Trophoblast cell (in vitro differentiated cells and primary cell): ENCODE data around the gene ENPP7.

Source experiments
- DNase-seq, 2 donors: peaks; one replicate each; pipeline ENCODE4 v3.0.0-alpha.2; 2016
- H2AFZ ChIP-seq: 2 replicates; pipeline ENCODE4 v1.6.1; 2013; ENCODE audit warnings: low read length, moderate library complexity, mild to moderate bottlenecking; ENCODE audit not compliant: insufficient read depth, poor library complexity
- H2AK5ac ChIP-seq: 2 replicates; pipeline ENCODE4 v1.6.1; 2013; ENCODE audit warnings: mild to moderate bottlenecking, low read length
- H2BK120ac ChIP-seq: 2 replicates; pipeline ENCODE4 v1.6.1; 2013; ENCODE audit warnings: low read length, mild to moderate bottlenecking, moderate library complexity; ENCODE audit not compliant: insufficient read depth, poor library complexity
- H2BK12ac ChIP-seq: 2 replicates; pipeline ENCODE4 v1.6.1; 2013; ENCODE audit warnings: mild to moderate bottlenecking, low read length, moderate library complexity
- H2BK5ac ChIP-seq: 2 replicates; pipeline ENCODE4 v1.6.1; 2013; ENCODE audit warnings: low read length, low read depth, moderate library complexity, mild to moderate bottlenecking; ENCODE audit not compliant: poor library complexity
- H3K14ac ChIP-seq: 2 replicates; pipeline ENCODE4 v1.6.1; 2013; ENCODE audit warnings: mild to moderate bottlenecking, low read length
- H3K18ac ChIP-seq: 2 replicates; pipeline ENCODE4 v1.6.1; 2013; ENCODE audit warnings: mild to moderate bottlenecking, low read length
- H3K23ac ChIP-seq: 2 replicates; pipeline ENCODE4 v1.6.1; 2013; ENCODE audit warnings: low read length
- H3K27ac ChIP-seq: 2 replicates; pipeline ENCODE4 v1.5.1; 2013; ENCODE audit warnings: low read depth, mild to moderate bottlenecking, inconsistent platforms, low read length, moderate library complexity
- H3K27me3 ChIP-seq: 2 replicates; pipeline ENCODE4 v1.6.1; 2013; ENCODE audit warnings: inconsistent platforms, mild to moderate bottlenecking, low read length, moderate library complexity; ENCODE audit not compliant: insufficient read depth
- H3K36me3 ChIP-seq, 2 experiments: 1 replicate in 1 of 2; 2 replicates in 1 of 2; pipeline ENCODE4 v1.6.1; 2013; ENCODE audit warnings: low read length in 2 of 2, mild to moderate bottlenecking in 2 of 2, moderate library complexity in 1 of 2; ENCODE audit not compliant: insufficient read depth in 2 of 2, control insufficient read depth in 1 of 2
- H3K4ac ChIP-seq: 2 replicates; pipeline ENCODE4 v1.6.1; 2013; ENCODE audit warnings: low read depth, mild to moderate bottlenecking, low read length, moderate library complexity
- H3K4me1 ChIP-seq, 2 experiments: 1 replicate in 1 of 2; 2 replicates in 1 of 2; pipeline ENCODE4 v1.6.1; 2013; ENCODE audit warnings: low read length in 2 of 2, mild to moderate bottlenecking in 2 of 2, moderate library complexity in 1 of 2; ENCODE audit not compliant: insufficient read depth in 2 of 2, control insufficient read depth in 1 of 2
- H3K4me2 ChIP-seq: 2 replicates; pipeline ENCODE4 v1.6.1; 2013; ENCODE audit warnings: inconsistent platforms, mild to moderate bottlenecking, low read length, moderate library complexity
- H3K4me3 ChIP-seq: 2 replicates; pipeline ENCODE4 v1.5.1; 2013; ENCODE audit warnings: mild to moderate bottlenecking, low read depth, low read length, inconsistent platforms
- H3K79me1 ChIP-seq: one replicate; pipeline ENCODE4 v1.6.1; 2013; ENCODE audit warnings: low read length
- H3K79me2 ChIP-seq: 2 replicates; pipeline ENCODE4 v1.6.1; 2013; ENCODE audit warnings: low read length, mild to moderate bottlenecking; ENCODE audit not compliant: control insufficient read depth, insufficient read depth, poor library complexity
- H3K9ac ChIP-seq: 2 replicates; pipeline ENCODE4 v1.6.1; 2013; ENCODE audit warnings: mild to moderate bottlenecking, low read length
- H3K9me3 ChIP-seq: 2 replicates; pipeline ENCODE4 v1.6.1; 2013; ENCODE audit warnings: low read depth, mild to moderate bottlenecking, control low read depth, inconsistent platforms, low read length; ENCODE audit not compliant: insufficient read depth
- H4K12ac ChIP-seq: 2 replicates; pipeline ENCODE4 v1.6.1; 2013; ENCODE audit warnings: low read depth, mild to moderate bottlenecking, low read length, moderate library complexity
- H4K8ac ChIP-seq: 2 replicates; pipeline ENCODE4 v1.6.1; 2013; ENCODE audit warnings: low read depth, mild to moderate bottlenecking, low read length, moderate library complexity
- H4K91ac ChIP-seq: one replicate; pipeline ENCODE4 v1.6.1; 2013; ENCODE audit warnings: low read depth, mild to moderate bottlenecking, low read length, moderate library complexity
- WGBS: extraction: QIAGEN DNeasy Blood & Tissue Kit; methylation state at CpG from one replicate; pipeline ENCODE4 v1.1.7; 2013; ENCODE audit warnings: missing lambda C conversion rate; ENCODE audit not compliant: insufficient read length, insufficient coverage; ENCODE audit errors: extremely low coverage; 5-methylcytosine and 5-hydroxymethylcytosine counted together

ENPP7 gene

DNA sequence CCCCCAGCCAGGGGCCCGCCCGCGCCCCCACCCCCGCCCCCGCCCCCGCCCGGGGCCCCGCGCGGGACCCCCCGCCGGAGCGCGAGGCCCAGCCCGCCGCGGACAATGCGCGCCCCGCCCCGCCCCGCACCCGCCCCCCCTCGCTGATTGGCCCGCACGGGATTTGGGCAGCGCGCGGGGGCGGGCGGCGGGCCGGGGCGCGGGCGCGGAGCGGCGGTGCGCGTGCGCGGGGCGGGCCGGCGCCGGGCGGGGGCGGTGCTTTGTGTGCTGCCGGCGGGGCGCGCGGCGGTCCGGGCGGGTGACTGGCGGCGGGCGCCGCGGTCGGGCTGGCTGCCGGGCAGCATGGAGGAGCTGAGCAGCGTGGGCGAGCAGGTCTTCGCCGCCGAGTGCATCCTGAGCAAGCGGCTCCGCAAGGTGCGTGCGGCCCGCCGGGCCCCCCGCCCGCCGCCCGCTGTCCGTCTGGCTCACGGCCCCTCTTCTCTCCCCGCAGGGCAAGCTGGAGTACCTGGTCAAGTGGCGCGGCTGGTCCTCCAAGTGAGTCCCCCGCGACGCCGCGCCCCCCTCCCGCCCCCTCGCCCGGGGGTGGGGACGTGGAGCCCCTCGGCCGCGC lies 47.3 kb downstream of the ENPP7 start, which contains the start of gene CBX2:
CBX2 (plus strand) TSS at position 255 of the 610 bp plus-strand sequence; CDS start at position 343, 88 bp downstream.
- Histone ChIP-seq H3K14ac (peak within 1 kb of the TSS; percentile 87), H3K23ac (no peak within 1 kb of the TSS), H2BK120ac (peak within 1 kb of the TSS; percentile 53), H2AK5ac (no peak within 1 kb of the TSS), H4K91ac (peak within 1 kb of the TSS; percentile 92), H3K4me1 (peaks cover 8 to 10% of the 10 kb centered on the region in 2 experiments), H4K12ac (peak within 1 kb of the TSS; percentile 94), H2BK5ac (peak within 1 kb of the TSS; percentile 61), H3K4ac (peak within 1 kb of the TSS; percentile 76), H3K79me2 (peaks cover 2% of the 10 kb centered on the region), H3K36me3 (peaks cover 16 to 23% of the 10 kb centered on the region in 2 experiments), H2AFZ (peak within 1 kb of the TSS; percentile 85), H3K18ac (peak within 1 kb of the TSS; percentile 93), H3K9ac (peak within 1 kb of the TSS; percentile 89), H4K8ac (peak within 1 kb of the TSS; percentile 91), H3K4me2 (peak within 1 kb of the TSS; percentile 74), H3K4me3 (peak within 1 kb of the TSS; percentile 91), H2BK12ac (no peak within 1 kb of the TSS), H3K27me3 (no peaks in the 10 kb centered on the region), H3K27ac (peak within 1 kb of the TSS; percentile 56), H3K79me1 (peaks cover 5% of the 10 kb centered on the region), H3K9me3 (no peaks in the 10 kb centered on the region)
- DNase-seq: peak; percentile 48 to 81
- no CpG with 5 or more reads among the region's 96 CpGs for WGBS

- H2AK5ac ChIP-seq: no peak overlapping the region
- no peaks in the 10 kb centered on the region for H3K9me3 ChIP-seq
- no peaks in the 10 kb centered on the region for H3K27me3 ChIP-seq
- H2AFZ ChIP-seq: peak overlapping the region; percentile 32
- H4K91ac ChIP-seq: peak overlapping the region; percentile 80
- no peak for DNase-seq
- H3K4ac ChIP-seq: no peak overlapping the region
- H2BK5ac ChIP-seq: peak overlapping the region; percentile 53
- no peak overlapping the region for H2BK120ac ChIP-seq
- H3K79me2 ChIP-seq: peaks cover 2% of the 10 kb centered on the region
- peak overlapping the region; percentile 1 for H3K9ac ChIP-seq
- no peak overlapping the region for H3K27ac ChIP-seq
- WGBS: no CpG with 5 or more reads among the region's 49 CpGs
- peak overlapping the region; percentile 91 for H3K4me3 ChIP-seq
- no peak overlapping the region for H2BK12ac ChIP-seq
- peak overlapping the region; percentile 8 for H4K8ac ChIP-seq
- peaks cover 8 to 10% of the 10 kb centered on the region in 2 experiments for H3K4me1 ChIP-seq
- peaks cover 5% of the 10 kb centered on the region for H3K79me1 ChIP-seq
- peaks cover 20 to 25% of the 10 kb centered on the region in 2 experiments for H3K36me3 ChIP-seq
- H3K18ac ChIP-seq: peak overlapping the region; percentile 42
- peak overlapping the region; percentile 71 for H3K4me2 ChIP-seq
- H3K23ac ChIP-seq: no peak overlapping the region
- peak overlapping the region; percentile 64 for H3K14ac ChIP-seq
- peak overlapping the region; percentile 38 for H4K12ac ChIP-seq
These were observed 47.9 kb downstream of the ENPP7 start for GRCh38 chr17:79778504-79779083.

- WGBS: no CpG with 5 or more reads among the region's 17 CpGs
- Histone ChIP-seq H2BK12ac (no peak overlapping the region), H3K4me3 (peak overlapping the region; percentile 91), H3K4ac (no peak overlapping the region), H3K14ac (no peak overlapping the region), H3K27ac (no peak overlapping the region), H3K9me3 (no peaks in the 10 kb centered on the region), H3K4me1 (peaks cover 8 to 10% of the 10 kb centered on the region in 2 experiments), H3K79me2 (peaks cover 2% of the 10 kb centered on the region), H4K91ac (no peak overlapping the region), H4K12ac (no peak overlapping the region), H3K4me2 (peak overlapping the region; percentile 71), H3K36me3 (peaks cover 26 to 30% of the 10 kb centered on the region in 2 experiments), H2BK120ac (no peak overlapping the region), H4K8ac (no peak overlapping the region), H3K79me1 (peaks cover 5% of the 10 kb centered on the region), H3K18ac (no peak overlapping the region), H3K9ac (peak overlapping the region; percentile 1), H3K23ac (no peak overlapping the region), H2AK5ac (no peak overlapping the region), H2BK5ac (no peak overlapping the region), H3K27me3 (no peaks in the 10 kb centered on the region), H2AFZ (no peak overlapping the region)
- DNase-seq: no peak
These were observed 48.4 kb downstream of the ENPP7 start for GRCh38 chr17:79779084-79779529.

- Histone ChIP-seq H3K79me1 (peaks cover 5% of the 10 kb centered on the region), H4K8ac (no peak overlapping the region), H4K12ac (no peak overlapping the region), H2AFZ (no peak overlapping the region), H4K91ac (no peak overlapping the region), H3K79me2 (peaks cover 2% of the 10 kb centered on the region), H2AK5ac (no peak overlapping the region), H3K9ac (no peak overlapping the region), H3K23ac (no peak overlapping the region), H3K9me3 (no peaks in the 10 kb centered on the region), H3K4me3 (no peak overlapping the region), H2BK120ac (no peak overlapping the region), H3K18ac (no peak overlapping the region), H3K27ac (no peak overlapping the region), H2BK5ac (no peak overlapping the region), H3K4me2 (no peak overlapping the region), H3K4me1 (peaks cover 8 to 10% of the 10 kb centered on the region in 2 experiments), H3K27me3 (no peaks in the 10 kb centered on the region), H3K4ac (no peak overlapping the region), H3K36me3 (peaks cover 33 to 37% of the 10 kb centered on the region in 2 experiments), H3K14ac (no peak overlapping the region), H2BK12ac (no peak overlapping the region)
- peak; percentile 59 to 76 for DNase-seq
- WGBS: no CpG with 5 or more reads among the region's 10 CpGs
These were observed 49.1 kb downstream of the ENPP7 start for GRCh38 chr17:79779661-79780365.
